Activated CD8-positive, alpha-beta memory T cell treated with anti-CD3 and anti-CD28 coated beads, Interleukin-2, amount 10 ng/mL, durations not matched to agents 7 days and 5 days (primary cell): Measurements from ENCODE around the gene ZNF664. TPM values are rescaled to one million over a fixed set of nuclear protein-coding genes. Genes with fewer than 3 reads are reported as not detected.

Experiments used
- ATAC-seq: fragments of 150-1000 bp; cut with Tn5 transposase; one replicate; pipeline ENCODE4 v1.10.0; 2021; ENCODE audit warnings: moderate library complexity
- CTCF ChIA-PET: fragments of 350-600 bp; sonication (Branson Sonifier 250); formaldehyde crosslinking; loops from one replicate; lab custom pipeline; 2021; ENCODE audit warnings: antibody characterized with exemption; lab: Charles Lee
- DNase-seq: peaks from one replicate; pipeline ENCODE4 v3.0.0-alpha.2; 2020
- H3K27ac Mint-ChIP-seq: one replicate; pipeline ENCODE4 v1.8.0; 2021; ENCODE audit warnings: mild to moderate bottlenecking, mixed read lengths
- H3K27me3 Mint-ChIP-seq: one replicate; pipeline ENCODE4 v1.8.0; 2021; ENCODE audit warnings: mixed read lengths
- H3K36me3 Mint-ChIP-seq: one replicate; pipeline ENCODE4 v1.8.0; 2021; ENCODE audit warnings: mild to moderate bottlenecking, mixed read lengths
- H3K4me1 Mint-ChIP-seq: one replicate; pipeline ENCODE4 v1.8.0; 2021; ENCODE audit warnings: mixed read lengths
- H3K4me3 Mint-ChIP-seq: one replicate; pipeline ENCODE4 v1.8.0; 2021; ENCODE audit warnings: mild to moderate bottlenecking, moderate library complexity, mixed read lengths
- H3K9me3 Mint-ChIP-seq: one replicate; pipeline ENCODE4 v1.8.0; 2022; ENCODE audit warnings: low read depth, mixed read lengths
- total RNA-seq, 2 experiments: library from RNA; stranded (reverse); gene quantifications; one replicate each; pipeline ENCODE4 v1.2.3, GENCODE V29; 2021

The ZNF664 gene
- total RNA-seq, 2 experiments from 2014 or later, result 45.8 to 52.5 TPM

DNA sequence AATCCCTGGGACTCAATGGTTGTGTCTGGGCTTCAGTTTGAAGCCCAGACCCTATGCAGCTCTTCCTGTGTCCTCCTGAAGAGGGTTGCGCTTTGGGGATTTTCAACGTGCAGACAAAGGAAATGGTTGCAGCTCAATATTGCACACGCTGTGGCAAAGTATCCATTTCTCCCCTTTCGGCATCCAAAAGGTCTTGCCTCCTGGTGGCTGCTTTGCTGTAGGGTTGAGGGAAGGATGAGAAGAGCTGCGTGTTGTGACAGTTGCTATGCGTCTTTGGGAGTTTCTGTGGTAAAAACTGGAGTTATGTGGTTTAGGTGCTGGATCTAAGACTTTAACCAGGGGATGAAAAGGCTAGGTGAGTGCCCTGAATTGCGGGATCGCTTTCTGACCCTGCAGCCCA, 71.0 kb downstream of the ZNF664 start:
- H3K27ac Mint-ChIP-seq, result no peak overlapping the region
- peaks cover 3% of the 10 kb centered on the region for H3K4me1 Mint-ChIP-seq
- DNase-seq, result no peak
- H3K36me3 Mint-ChIP-seq, result peaks cover under 1% of the 10 kb centered on the region
- H3K27me3 Mint-ChIP-seq, result peaks cover 5% of the 10 kb centered on the region
- no peak for ATAC-seq
- H3K4me3 Mint-ChIP-seq, result no peak overlapping the region
- CTCF ChIA-PET, result interaction anchor here (0.7 to 1.2 kb wide), 4 partner anchors 10 to 278 kb away, joined by 3 to 5 read pairs (median 3); no protein-coding TSS in a partner anchor
- peaks cover 16% of the 10 kb centered on the region for H3K9me3 Mint-ChIP-seq

DNA sequence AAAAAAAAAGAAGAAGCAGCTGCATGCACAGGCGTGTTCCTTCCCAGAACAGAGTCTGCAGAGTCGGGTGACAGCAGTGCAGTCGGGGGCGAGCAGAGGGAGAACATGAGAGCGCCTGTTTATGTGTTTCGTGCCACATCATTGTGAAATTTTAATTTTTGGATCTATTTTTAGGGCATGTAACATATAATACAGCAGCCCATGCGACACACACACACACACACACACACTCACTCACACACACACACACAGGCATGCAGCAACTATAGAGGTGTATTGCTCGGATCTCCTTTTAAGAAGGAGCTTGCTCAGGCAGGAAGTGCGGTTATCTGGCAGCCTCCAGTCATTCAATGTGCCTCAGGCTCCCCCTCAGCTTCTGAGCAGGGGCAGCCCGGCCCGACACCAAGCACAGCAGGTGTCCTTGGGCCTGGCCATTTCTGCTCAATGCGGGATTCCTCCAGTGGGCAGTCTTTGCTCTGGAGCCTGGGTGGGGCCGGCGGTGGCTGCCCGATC, 71.8 kb downstream of the ZNF664 start:
- H3K4me3 Mint-ChIP-seq, result no peak overlapping the region
- DNase-seq, result peak; percentile 45
- H3K9me3 Mint-ChIP-seq, result peaks cover 16% of the 10 kb centered on the region
- CTCF ChIA-PET, result interaction anchor here (0.5 to 0.7 kb wide), 2 partner anchors 103 to 191 kb away, joined by 3 read pairs; no protein-coding TSS in a partner anchor
- no peak overlapping the region for H3K27ac Mint-ChIP-seq
- peak; percentile 53 for ATAC-seq
- peaks cover 3% of the 10 kb centered on the region for H3K4me1 Mint-ChIP-seq
- peaks cover 5% of the 10 kb centered on the region for H3K27me3 Mint-ChIP-seq
- H3K36me3 Mint-ChIP-seq, result peaks cover 3% of the 10 kb centered on the region

- H3K9me3 Mint-ChIP-seq, result peaks cover 16% of the 10 kb centered on the region
- CTCF ChIA-PET, result no interaction called here
- no peak overlapping the region for H3K4me3 Mint-ChIP-seq
- H3K27me3 Mint-ChIP-seq, result peaks cover 5% of the 10 kb centered on the region
- DNase-seq (no peak), ATAC-seq (no peak)
- H3K27ac Mint-ChIP-seq, result no peak overlapping the region
- H3K36me3 Mint-ChIP-seq, result peaks cover 3% of the 10 kb centered on the region
- H3K4me1 Mint-ChIP-seq, result peaks cover 3% of the 10 kb centered on the region
Observed at GRCh38 chr12:124045671-124046455, 72.8 kb downstream of the ZNF664 start.

GRCh38 chr12:124046456-124046740, 73.4 kb downstream of the ZNF664 start:
- Mint-ChIP-seq H3K9me3 (peaks cover 16% of the 10 kb centered on the region), H3K4me3 (no peak overlapping the region), H3K27me3 (peaks cover 5% of the 10 kb centered on the region), H3K27ac (no peak overlapping the region), H3K36me3 (peaks cover 3% of the 10 kb centered on the region), H3K4me1 (peaks cover 3% of the 10 kb centered on the region)
- CTCF ChIA-PET, result no interaction called here
- ATAC-seq (no peak), DNase-seq (no peak)

- H3K4me1 Mint-ChIP-seq, result peaks cover 3% of the 10 kb centered on the region
- DNase-seq (no peak), ATAC-seq (no peak)
- no peak overlapping the region for H3K4me3 Mint-ChIP-seq
- no peak overlapping the region for H3K27ac Mint-ChIP-seq
- peaks cover 16% of the 10 kb centered on the region for H3K9me3 Mint-ChIP-seq
- H3K36me3 Mint-ChIP-seq, result peaks cover 3% of the 10 kb centered on the region
- peaks cover 7% of the 10 kb centered on the region for H3K27me3 Mint-ChIP-seq
- CTCF ChIA-PET, result no interaction called here
Observed at GRCh38 chr12:124047045-124047566, 74.1 kb downstream of the ZNF664 start.

DNA sequence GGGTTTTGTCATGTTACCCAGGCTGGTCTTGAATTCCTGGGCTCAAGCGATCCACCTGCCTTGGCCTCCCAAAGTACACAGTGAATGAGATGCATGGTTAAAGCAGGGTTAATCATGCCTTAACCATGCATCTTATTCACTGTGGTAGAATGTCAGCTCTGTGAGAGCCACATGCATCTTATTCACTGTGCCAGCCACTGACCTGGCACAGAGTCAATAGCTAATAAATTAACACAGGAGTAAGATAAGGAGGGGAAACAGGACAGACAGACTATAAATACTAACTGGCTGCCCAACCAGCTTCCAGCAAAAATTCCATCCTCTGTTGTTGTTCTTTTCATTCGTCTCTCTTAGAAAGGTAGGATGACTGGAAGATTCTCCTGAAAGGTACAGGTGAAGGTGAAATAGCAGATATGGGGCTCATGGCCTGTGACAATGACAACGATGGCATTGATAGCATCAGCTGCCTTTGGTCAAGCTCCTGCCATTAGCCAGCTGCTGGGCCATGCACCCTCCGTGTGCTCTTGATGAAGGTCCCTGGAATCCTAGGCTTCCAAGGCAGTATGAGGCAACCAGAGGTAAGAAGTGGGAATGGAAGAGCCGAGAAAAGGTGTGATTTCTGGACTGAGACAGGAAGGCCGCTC, 76.6 kb downstream of the ZNF664 start:
- no peak for ATAC-seq
- Mint-ChIP-seq H3K27ac (no peak overlapping the region), H3K4me3 (no peak overlapping the region), H3K36me3 (peaks cover 3% of the 10 kb centered on the region), H3K27me3 (peaks cover 9% of the 10 kb centered on the region), H3K9me3 (peaks cover 16% of the 10 kb centered on the region), H3K4me1 (no peaks in the 10 kb centered on the region)
- CTCF ChIA-PET, result interaction anchor here (1.3 kb wide), 1 partner anchor 17 kb away, joined by 6 read pairs; no protein-coding TSS in a partner anchor
- DNase-seq, result no peak

- H3K4me1 Mint-ChIP-seq, result no peaks in the 10 kb centered on the region
- no peak for DNase-seq
- CTCF ChIA-PET, result interaction anchor here (0.6 to 1.5 kb wide), 4 partner anchors 10 to 268 kb away, joined by 3 to 5 read pairs (median 4); no protein-coding TSS in a partner anchor
- no peak overlapping the region for H3K4me3 Mint-ChIP-seq
- no peak for ATAC-seq
- no peak overlapping the region for H3K27ac Mint-ChIP-seq
- H3K9me3 Mint-ChIP-seq, result no peaks in the 10 kb centered on the region
- H3K36me3 Mint-ChIP-seq, result peaks cover 3% of the 10 kb centered on the region
- H3K27me3 Mint-ChIP-seq, result peaks cover 12% of the 10 kb centered on the region
Observed at GRCh38 chr12:124053851-124054250, 80.8 kb downstream of the ZNF664 start.

GRCh38 chr12:124055066-124055465, 82.1 kb downstream of the ZNF664 start:
- ATAC-seq, result no peak
- CTCF ChIA-PET, result interaction anchor here (1.5 kb wide), 1 partner anchor 267 kb away, joined by 3 read pairs; no protein-coding TSS in a partner anchor
- DNase-seq, result no peak
- H3K4me3 Mint-ChIP-seq, result no peak overlapping the region
- no peaks in the 10 kb centered on the region for H3K36me3 Mint-ChIP-seq
- H3K27me3 Mint-ChIP-seq, result peaks cover 12% of the 10 kb centered on the region
- H3K4me1 Mint-ChIP-seq, result no peaks in the 10 kb centered on the region
- no peaks in the 10 kb centered on the region for H3K9me3 Mint-ChIP-seq
- no peak overlapping the region for H3K27ac Mint-ChIP-seq

GRCh38 chr12:124057691-124058090, 84.7 kb downstream of the ZNF664 start:
- ATAC-seq, result no peak
- Mint-ChIP-seq H3K4me1 (no peaks in the 10 kb centered on the region), H3K4me3 (no peak overlapping the region), H3K27ac (no peak overlapping the region), H3K9me3 (no peaks in the 10 kb centered on the region), H3K27me3 (peaks cover 12% of the 10 kb centered on the region), H3K36me3 (no peaks in the 10 kb centered on the region)
- CTCF ChIA-PET, result no interaction called here
- no peak for DNase-seq

GRCh38 chr12:124059752-124060151, 86.7 kb downstream of the ZNF664 start:
- Mint-ChIP-seq H3K27me3 (peaks cover 4% of the 10 kb centered on the region), H3K27ac (no peak overlapping the region), H3K36me3 (no peaks in the 10 kb centered on the region), H3K9me3 (no peaks in the 10 kb centered on the region), H3K4me1 (no peaks in the 10 kb centered on the region), H3K4me3 (no peak overlapping the region)
- no peak for DNase-seq
- CTCF ChIA-PET, result no interaction called here
- ATAC-seq, result no peak

Other genes starting within 250 kb of the ZNF664 start
- under 1 TPM; 0.05 to 0.76 TPM for gene DNAH10, start 210.9 kb upstream of the ZNF664 start, total RNA-seq
- gene CCDC92, start 384 bp upstream of the ZNF664 start, total RNA-seq, result 10 to 100 TPM; 16.4 to 19.8 TPM